Smooth muscle cell (in vitro differentiated cells): ENCODE data around the gene D2HGDH. TPM values are rescaled to one million over a fixed set of nuclear protein-coding genes. Genes with fewer than 3 reads are reported as not detected.

Source experiments
- DNase-seq: peaks from one replicate; lab custom pipeline; 2025; ENCODE audit not compliant: unreplicated experiment; lab: John Stamatoyannopoulos, UW
- H2AFZ ChIP-seq: fragments of 200-600 bp; sonication (generic); 2 replicates; pipeline ENCODE4 v1.6.0; 2016; ENCODE audit warnings: antibody characterized with exemption, low read depth, mild to moderate bottlenecking
- H3F3A ChIP-seq: fragments of 200-600 bp; sonication (generic); 2 replicates; pipeline ENCODE4 v1.6.0; 2017; ENCODE audit warnings: antibody characterized with exemption, low read depth
- H3K27ac ChIP-seq: fragments of 200-600 bp; sonication (generic); 2 replicates; pipeline ENCODE4 v1.5.1; 2016; ENCODE audit warnings: low read depth, mild to moderate bottlenecking
- H3K27me3 ChIP-seq: fragments of 200-600 bp; sonication (generic); 2 replicates; pipeline ENCODE4 v1.6.1; 2016; ENCODE audit warnings: low read depth, mild to moderate bottlenecking
- H3K36me3 ChIP-seq: fragments of 200-600 bp; sonication (generic); 2 replicates; pipeline ENCODE4 v1.5.1; 2016; ENCODE audit warnings: low read depth
- H3K4me1 ChIP-seq: fragments of 200-600 bp; sonication (generic); 2 replicates; pipeline ENCODE4 v1.5.1; 2016; ENCODE audit warnings: low read depth
- H3K4me2 ChIP-seq: fragments of 200-600 bp; sonication (generic); 2 replicates; pipeline ENCODE4 v1.6.0; 2016; ENCODE audit warnings: mild to moderate bottlenecking
- H3K4me3 ChIP-seq: fragments of 200-600 bp; sonication (generic); 2 replicates; pipeline ENCODE4 v1.5.1; 2016; ENCODE audit warnings: mild to moderate bottlenecking
- H3K79me2 ChIP-seq: fragments of 200-600 bp; sonication (generic); 2 replicates; pipeline ENCODE4 v1.6.0; 2016; ENCODE audit warnings: low read depth, mild to moderate bottlenecking
- H3K9ac ChIP-seq: fragments of 200-600 bp; sonication (generic); 2 replicates; pipeline ENCODE4 v1.6.0; 2016; ENCODE audit warnings: low read depth
- H3K9me3 ChIP-seq: fragments of 200-600 bp; sonication (generic); replicated peaks from 2 replicates; pipeline ENCODE4 v1.5.1; 2016; ENCODE audit warnings: low read depth
- H4K20me1 ChIP-seq: fragments of 200-600 bp; sonication (generic); 2 replicates; pipeline ENCODE4 v1.6.0; 2016; ENCODE audit warnings: low read depth
- CTCF ChIP-seq: fragments of 200-600 bp; sonication (generic); IDR thresholded peaks from 2 replicates; pipeline ENCODE4 v1.5.1; 2017; ENCODE audit warnings: borderline replicate concordance, mild to moderate bottlenecking, antibody characterized with exemption; ENCODE audit not compliant: insufficient read depth, poor library complexity, severe bottlenecking
- WGBS: methylation state at CpG from one replicate; pipeline ENCODE4 v1.1.7; 2016; ENCODE audit warnings: low lambda C conversion rate; 5-methylcytosine and 5-hydroxymethylcytosine counted together
- polyA plus RNA-seq: library from polyadenylated mRNA; unstranded; fragments of >200 nt; fragmentation: Nextera tagmentation; extraction: Ambion mirVana; gene quantifications from 2 replicates; pipeline ENCODE4 v1.2.1, GENCODE V29; 2016
- total RNA-seq: library from RNA; depleted of rRNA; stranded (reverse); fragments of >200 nt; gene quantifications from 2 replicates; pipeline ENCODE4 v1.2.3, GENCODE V29; 2014

The D2HGDH gene
- total and polyA plus RNA-seq, 2 experiments from 2014 or later: 3.7 to 20.7 TPM

- Histone ChIP-seq H3K27me3 (no peaks in the 10 kb centered on the region), H3K4me3 (no peak overlapping the region), H3K9ac (no peak overlapping the region), H3K4me1 (no peaks in the 10 kb centered on the region), H3K36me3 (no peaks in the 10 kb centered on the region), H4K20me1 (peaks cover 4% of the 10 kb centered on the region), H2AFZ (no peak overlapping the region), H3K4me2 (no peak overlapping the region), H3K79me2 (no peaks in the 10 kb centered on the region), H3K27ac (no peak overlapping the region), H3F3A (no peaks in the 10 kb centered on the region), H3K9me3 (no peaks in the 10 kb centered on the region)
- no peak for TF ChIP-seq CTCF
- no peak for DNase-seq
- WGBS: 97% methylated on average over 17 of the region's 17 CpGs
Measured at GRCh38 chr2:241760301-241760771, 25.9 kb downstream of the D2HGDH start.

GRCh38 chr2:241762321-241762932 is 28.0 kb downstream of the D2HGDH start:
- TF ChIP-seq CTCF: no peak
- H3K27ac ChIP-seq: no peak overlapping the region

GRCh38 chr2:241762933-241763369 is 28.5 kb downstream of the D2HGDH start:
- no peak overlapping the region for H2AFZ ChIP-seq
- H3K4me2 ChIP-seq: no peak overlapping the region
- no peak for DNase-seq
- H3K4me1 ChIP-seq: no peaks in the 10 kb centered on the region
- H3K9ac ChIP-seq: no peak overlapping the region
- H3K79me2 ChIP-seq: no peaks in the 10 kb centered on the region
- TF ChIP-seq CTCF: no peak
- H3K4me3 ChIP-seq: no peak overlapping the region
- H3F3A ChIP-seq: no peaks in the 10 kb centered on the region
- no peaks in the 10 kb centered on the region for H3K9me3 ChIP-seq
- H3K36me3 ChIP-seq: no peaks in the 10 kb centered on the region
- H3K27ac ChIP-seq: no peak overlapping the region
- H3K27me3 ChIP-seq: no peaks in the 10 kb centered on the region
- peaks cover 4% of the 10 kb centered on the region for H4K20me1 ChIP-seq
- WGBS: 90% methylated on average over 13 of the region's 13 CpGs

More at GRCh38 chr2:241762321-241762932, 28.0 kb downstream of the D2HGDH start:
- Histone ChIP-seq H3K9me3 (no peaks in the 10 kb centered on the region), H3K27me3 (no peaks in the 10 kb centered on the region), H2AFZ (no peak overlapping the region), H3K36me3 (no peaks in the 10 kb centered on the region), H3K4me2 (no peak overlapping the region), H3K79me2 (no peaks in the 10 kb centered on the region), H3K9ac (no peak overlapping the region), H3F3A (no peaks in the 10 kb centered on the region), H3K4me3 (no peak overlapping the region), H4K20me1 (peaks cover 4% of the 10 kb centered on the region), H3K4me1 (no peaks in the 10 kb centered on the region)
- 89% methylated on average over 18 of the region's 18 CpGs for WGBS
- DNase-seq: no peak

DNA sequence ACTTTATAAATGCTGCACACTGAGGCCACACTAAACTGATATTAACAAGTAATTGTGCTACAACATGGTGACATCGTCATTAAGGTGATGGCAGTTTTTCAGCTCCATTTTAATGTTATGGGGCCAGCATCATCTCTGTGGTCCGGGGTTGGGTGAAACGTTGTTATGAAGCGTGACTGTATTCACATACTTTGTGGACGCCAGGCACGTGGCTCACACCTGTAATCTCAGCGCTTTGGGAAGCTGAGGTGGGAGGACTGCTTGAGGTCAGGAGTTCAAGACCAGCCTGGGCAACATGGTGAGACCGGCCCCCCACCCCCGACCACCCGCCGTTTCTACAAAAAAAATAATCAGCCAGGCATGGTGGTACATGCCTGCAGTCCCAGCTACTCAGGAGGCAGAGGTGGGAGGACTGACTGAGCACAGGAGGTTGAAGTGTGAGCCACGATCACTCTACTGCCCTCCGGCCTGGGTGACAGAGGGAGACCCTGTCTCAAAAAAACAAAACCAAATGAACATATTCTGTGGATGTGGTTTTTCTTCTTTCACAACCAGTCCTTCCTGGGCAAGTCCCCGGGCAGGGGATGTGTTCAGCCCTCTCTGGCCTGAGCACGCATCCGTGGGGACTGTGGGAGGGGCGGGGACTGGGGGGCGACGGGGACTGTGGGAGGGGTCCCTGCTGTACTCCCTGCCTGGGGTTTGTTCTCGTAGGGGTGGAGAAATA is 29.3 kb downstream of the D2HGDH start:
- no peaks in the 10 kb centered on the region for H3K79me2 ChIP-seq
- H3K36me3 ChIP-seq: no peaks in the 10 kb centered on the region
- H3K27ac ChIP-seq: no peak overlapping the region
- no peaks in the 10 kb centered on the region for H3K27me3 ChIP-seq
- no peak overlapping the region for H3K4me3 ChIP-seq
- peaks cover 4% of the 10 kb centered on the region for H4K20me1 ChIP-seq
- H3K4me1 ChIP-seq: no peaks in the 10 kb centered on the region
- H3K4me2 ChIP-seq: no peak overlapping the region
- DNase-seq: no peak
- 73% methylated on average over 20 of the region's 20 CpGs for WGBS
- H2AFZ ChIP-seq: no peak overlapping the region
- H3K9me3 ChIP-seq: no peaks in the 10 kb centered on the region
- H3K9ac ChIP-seq: no peak overlapping the region
- TF ChIP-seq CTCF: no peak
- H3F3A ChIP-seq: no peaks in the 10 kb centered on the region
